AG04449 (cell line): Measurements from ENCODE around the gene TOX4.
"Not testable (repeated sequence)": the region's sequence is repeated elsewhere in the genome, so short reads cannot be mapped to it uniquely, and the experiment has no call there.

Experiments used
- CTCF ChIA-PET: fragments of 350-600 bp; formaldehyde crosslinking; extraction: SDS; loops from one replicate; lab custom pipeline; 2021; ENCODE audit warnings: antibody characterized with exemption; lab: Yijun Ruan, JAX
- POLR2A ChIA-PET: fragments of 400-600, 350-600 bp; formaldehyde crosslinking; extraction: SDS; loops from one replicate; lab custom pipeline; 2020; ENCODE audit warnings: antibody characterized with exemption, inconsistent platforms; lab: Yijun Ruan, JAX
- DNase-seq: peaks from one replicate; pipeline ENCODE4 v3.0.0-alpha.2; 2010; ENCODE audit warnings: low read depth, low spot score
- H3K4me3 ChIP-seq: 2 replicates; pipeline ENCODE4 v1.5.1; 2011; ENCODE audit warnings: low read depth, mild to moderate bottlenecking, control low read depth, low read length
- TF ChIP-seq, protein P1 (sequence below): IDR thresholded peaks from one replicate; pipeline ENCODE4 v1.5.1; 2011; ENCODE audit warnings: mild to moderate bottlenecking, moderate library complexity, low read length, control low read depth, inconsistent platforms; ENCODE audit not compliant: insufficient read depth; ENCODE audit errors: missing control alignments

TOX4 gene

DNA sequence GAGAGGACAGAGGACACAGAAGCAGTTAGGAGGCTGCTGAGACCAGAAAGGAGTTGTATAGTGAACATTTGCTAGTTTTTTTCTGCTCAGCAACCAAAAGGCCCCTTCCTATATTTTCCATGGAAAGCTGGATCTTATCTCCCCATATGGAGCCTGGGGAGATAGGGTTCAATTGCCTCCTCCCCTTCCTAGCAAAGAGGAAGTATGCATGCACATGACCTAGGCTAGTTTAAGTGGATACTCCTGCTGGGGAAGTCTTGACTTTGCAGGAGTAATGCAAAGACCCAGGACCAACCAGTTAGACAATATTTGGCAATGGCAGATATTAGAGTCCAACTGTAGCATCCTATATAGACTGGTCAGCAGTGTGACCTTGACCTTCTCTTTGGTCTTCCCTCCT is 36.1 kb upstream of the TOX4 start:
- H3K4me3 ChIP-seq: no peak overlapping the region
- CTCF ChIA-PET: no interaction called here
- TF ChIP-seq, protein P1, sequence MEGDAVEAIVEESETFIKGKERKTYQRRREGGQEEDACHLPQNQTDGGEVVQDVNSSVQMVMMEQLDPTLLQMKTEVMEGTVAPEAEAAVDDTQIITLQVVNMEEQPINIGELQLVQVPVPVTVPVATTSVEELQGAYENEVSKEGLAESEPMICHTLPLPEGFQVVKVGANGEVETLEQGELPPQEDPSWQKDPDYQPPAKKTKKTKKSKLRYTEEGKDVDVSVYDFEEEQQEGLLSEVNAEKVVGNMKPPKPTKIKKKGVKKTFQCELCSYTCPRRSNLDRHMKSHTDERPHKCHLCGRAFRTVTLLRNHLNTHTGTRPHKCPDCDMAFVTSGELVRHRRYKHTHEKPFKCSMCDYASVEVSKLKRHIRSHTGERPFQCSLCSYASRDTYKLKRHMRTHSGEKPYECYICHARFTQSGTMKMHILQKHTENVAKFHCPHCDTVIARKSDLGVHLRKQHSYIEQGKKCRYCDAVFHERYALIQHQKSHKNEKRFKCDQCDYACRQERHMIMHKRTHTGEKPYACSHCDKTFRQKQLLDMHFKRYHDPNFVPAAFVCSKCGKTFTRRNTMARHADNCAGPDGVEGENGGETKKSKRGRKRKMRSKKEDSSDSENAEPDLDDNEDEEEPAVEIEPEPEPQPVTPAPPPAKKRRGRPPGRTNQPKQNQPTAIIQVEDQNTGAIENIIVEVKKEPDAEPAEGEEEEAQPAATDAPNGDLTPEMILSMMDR: no peak
- no peak for DNase-seq
- POLR2A ChIA-PET: no interaction called here

DNA sequence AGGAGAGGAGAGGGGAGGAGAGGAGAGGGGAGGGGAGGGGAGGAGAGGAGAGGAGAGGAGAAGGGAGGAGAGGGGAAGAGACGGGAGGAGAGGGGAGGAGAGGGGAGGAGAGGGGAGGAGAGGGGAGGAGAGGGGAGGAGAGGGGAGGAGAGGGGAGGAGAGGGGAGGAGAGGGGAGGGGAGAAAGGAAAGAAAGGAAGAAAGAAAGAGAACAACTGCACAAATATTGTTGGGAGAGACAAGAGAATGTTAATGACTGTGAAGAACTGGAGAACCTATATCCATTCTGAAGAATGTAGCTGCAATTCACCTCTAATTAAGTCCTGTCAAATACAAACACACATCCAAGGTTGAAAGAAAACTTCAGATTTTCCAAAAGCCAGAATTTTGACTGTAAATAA is 34.3 kb upstream of the TOX4 start:
- H3K4me3 ChIP-seq, DNase-seq: not testable (repeated sequence)
- ChIA-PET POLR2A (interaction anchor here (0.7 kb wide), 1 partner anchor 11 kb away, joined by 3 read pairs; no protein-coding TSS in a partner anchor), CTCF (interaction anchor here (5.9 kb wide), 1 partner anchor 13 kb away, joined by 39 read pairs; the partner anchor contains the start of gene CHD8)

DNA sequence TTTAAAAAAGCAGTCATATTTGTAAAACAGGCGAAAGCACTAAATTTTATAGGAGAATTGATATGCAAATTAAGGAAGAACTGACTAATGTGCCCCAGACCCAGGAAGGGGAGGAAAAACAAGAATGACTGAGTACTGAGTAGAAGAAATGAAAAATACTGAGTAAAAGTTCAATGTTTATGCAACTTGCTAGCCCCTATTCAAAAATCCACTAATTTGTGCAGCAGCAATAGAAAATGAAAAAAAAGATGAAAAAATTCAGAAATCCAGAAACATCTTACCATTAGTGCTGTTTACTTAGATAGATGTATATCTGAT is 27.1 kb upstream of the TOX4 start:
- POLR2A ChIA-PET: no interaction called here
- DNase-seq: no peak
- CTCF ChIA-PET: interaction anchor here (1.2 to 1.3 kb wide), 2 partner anchors 25 to 49 kb away, joined by 3 to 4 read pairs; no protein-coding TSS in a partner anchor
- TF ChIP-seq, protein P1: no peak
- H3K4me3 ChIP-seq: no peak overlapping the region

DNA sequence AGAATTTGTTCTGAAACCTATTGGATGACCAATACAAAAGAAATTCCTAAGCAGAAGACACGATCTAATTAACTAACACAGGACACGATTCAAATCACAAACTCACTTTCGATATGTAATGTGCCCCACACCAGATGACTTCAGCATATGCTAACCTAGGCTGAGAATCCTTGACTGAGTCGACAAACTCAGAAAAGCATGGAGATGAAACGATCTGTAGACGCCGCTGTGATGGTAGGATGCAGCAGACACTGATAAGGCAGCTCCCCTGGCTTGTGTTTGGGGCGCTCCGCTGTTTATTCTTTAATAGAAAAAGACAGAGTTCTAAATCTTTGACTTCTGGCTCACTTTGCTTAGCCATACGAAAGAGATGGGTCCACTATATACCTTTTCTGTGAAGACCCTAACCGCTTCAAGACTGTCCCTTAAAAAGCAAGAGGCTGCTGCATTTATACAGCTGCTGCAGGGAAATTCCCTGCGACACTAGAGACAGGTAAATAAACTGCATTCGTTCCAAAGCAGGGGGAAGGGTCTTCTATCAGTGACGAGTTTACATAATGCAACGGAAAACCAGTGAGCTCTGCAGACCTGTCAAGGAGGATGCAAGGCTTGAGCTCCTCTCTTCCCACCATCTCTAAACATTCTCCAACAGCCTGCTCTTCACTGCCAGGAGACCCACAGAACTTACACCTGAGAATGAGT is 22.0 kb upstream of the TOX4 start:
- TF ChIP-seq, protein P1: no peak
- CTCF ChIA-PET: interaction anchor here (0.7 to 5.6 kb wide), 8 partner anchors 9 to 43 kb away, joined by 3 to 52 read pairs (median 20); partner anchors contain the start of genes RAB2B and TOX4
- no peak for DNase-seq
- H3K4me3 ChIP-seq: peak overlapping the region; percentile 87
- POLR2A ChIA-PET: interaction anchor here (0.6 to 2.1 kb wide), 3 partner anchors 18 to 74 kb away, joined by 3 to 14 read pairs (median 3); no protein-coding TSS in a partner anchor

DNA sequence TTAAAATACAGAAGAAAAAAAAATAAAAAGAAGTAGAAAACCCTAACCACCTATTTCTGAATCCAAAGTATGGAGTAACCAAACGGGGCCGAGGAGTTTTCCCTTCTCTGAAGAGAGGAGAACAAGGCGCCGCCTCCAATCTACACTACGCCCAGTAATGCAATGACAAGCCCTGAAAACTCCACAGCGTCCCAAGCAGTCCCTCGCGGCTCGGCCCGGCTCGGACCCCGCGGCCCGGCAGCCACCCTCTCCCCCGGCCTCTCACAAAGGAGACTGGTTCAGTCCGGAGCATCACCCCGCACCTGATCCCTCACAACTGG is 21.4 kb upstream of the TOX4 start:
- DNase-seq: no peak
- CTCF ChIA-PET: interaction anchor here (0.6 to 5.6 kb wide), 13 partner anchors 10 to 76 kb away, joined by 3 to 52 read pairs (median 10); partner anchors contain the start of genes RAB2B and TOX4
- POLR2A ChIA-PET: interaction anchor here (0.7 to 2.1 kb wide), 4 partner anchors 18 to 74 kb away, joined by 3 to 14 read pairs (median 3); partner anchors contain the start of gene METTL3
- peak overlapping the region; percentile 87 for H3K4me3 ChIP-seq
- TF ChIP-seq, protein P1: no peak

DNA sequence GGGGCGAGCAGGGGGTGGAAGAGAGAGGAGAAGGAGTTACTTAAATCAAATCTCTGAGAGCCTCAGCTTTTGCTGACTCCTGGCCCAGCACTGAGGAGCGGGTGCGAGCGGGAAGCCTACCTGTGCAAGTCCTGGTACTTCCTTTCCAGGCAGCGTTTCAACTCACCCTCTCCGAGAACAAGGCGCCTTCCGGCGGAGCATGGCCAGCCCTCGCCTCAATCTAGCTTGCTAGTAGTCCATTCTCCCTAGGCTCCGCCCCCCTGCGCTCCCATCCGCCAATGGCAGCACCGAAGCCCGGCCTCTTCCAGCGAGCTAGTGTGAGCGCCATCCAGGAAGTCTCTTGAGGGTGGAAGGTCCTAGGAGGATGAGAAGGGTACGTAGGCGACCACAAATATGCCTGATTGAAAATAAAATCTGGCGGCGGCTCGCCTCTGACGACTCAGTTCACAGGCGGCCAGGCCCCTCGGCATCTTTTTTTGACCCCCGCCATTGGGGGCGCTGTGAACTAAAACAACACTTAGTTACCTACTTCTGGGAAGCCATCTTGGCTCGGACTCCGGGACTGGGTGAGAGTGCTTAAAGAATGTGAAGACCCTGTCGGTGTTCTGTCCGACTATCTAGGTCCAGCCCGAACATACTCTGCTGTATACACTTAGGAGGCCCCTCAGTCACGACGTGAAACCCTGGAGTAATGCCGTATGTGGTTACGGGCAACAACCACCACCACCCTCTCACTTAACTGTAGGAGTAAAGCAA is 20.9 kb upstream of the TOX4 start, which contains the start of gene CHD8:
TSS of gene CHD8 (minus strand) at position 212 of the 756 bp plus-strand sequence. CDS start 24,480 bp downstream, outside the sequence.
- POLR2A ChIA-PET: interaction anchor here (0.6 to 2.1 kb wide), 5 partner anchors 19 to 186 kb away, joined by 3 to 14 read pairs (median 3); partner anchors contain the start of gene METTL3
- DNase-seq: peak; percentile 96
- TF ChIP-seq, protein P1: peak; percentile 69
- H3K4me3 ChIP-seq: peak within 1 kb of the TSS; percentile 87
- CTCF ChIA-PET: interaction anchor here (0.6 to 5.6 kb wide), 17 partner anchors 10 to 416 kb away, joined by 3 to 52 read pairs (median 6); partner anchors contain the start of genes RAB2B and TOX4
